ENCODE data around the gene CDC14A. TPM values are rescaled to one million over a fixed set of nuclear protein-coding genes. Genes with fewer than 3 reads are reported as not detected.

Gene CDC14A
- total RNA-seq, 1 experiment from 2014 or later: 11.1 TPM

- TF ChIP-seq ATF6 (CRISPR knock-in tag; IDR thresholded peaks at IDR 0.05) (no peak), JAZF1 (CRISPR knock-in tag; IDR thresholded peaks at IDR 0.05) (no peak), ZNF317 (CRISPR knock-in tag; IDR thresholded peaks at IDR 0.05; ENCODE audit: borderline replicate concordance, low read depth) (no peak), GTF2I (CRISPR knock-in tag; conservative IDR thresholded peaks at IDR 0.05) (no peak), ZNF671 (CRISPR knock-in tag; IDR thresholded peaks at IDR 0.05) (no peak), CBFB (CRISPR knock-in tag; IDR thresholded peaks at IDR 0.05; ENCODE audit: low read depth) (no peak), FOXK1 (CRISPR knock-in tag; IDR thresholded peaks at IDR 0.05) (no peak)
These were observed 60.7 kb downstream of the CDC14A start (continued) for GRCh38 chr1:100413035-100413434.

GRCh38 chr1:100414693-100415497 is 62.6 kb downstream of the CDC14A start:
- Mint-ChIP-seq H3K36me3 (no peaks in the 10 kb centered on the region), H3K9me3 (0 out of 2 replicates have a peak, but pooled peaks cover 5% of the 10 kb centered on the region), H3K27ac (no peak overlapping the region; the same call in 1 of the 2 replicates), H3K4me3 (no peak overlapping the region), H3K4me1 (peaks cover 28% of the 10 kb centered on the region), H3K27me3 (ENCODE audit: low read depth) (no peaks in the 10 kb centered on the region)
- DNase-seq (ENCODE audit: low spot score): no peak
- ATAC-seq: no peak
- TF ChIP-seq ZNF138 (CRISPR knock-in tag; conservative IDR thresholded peaks at IDR 0.05): no peak
- POLR2A ChIA-PET: no interaction called here
- CTCF ChIA-PET: interaction anchor here (0.6 to 1.2 kb wide), 2 partner anchors 9 to 146 kb away, joined by 4 to 5 read pairs; no protein-coding TSS in a partner anchor

DNA sequence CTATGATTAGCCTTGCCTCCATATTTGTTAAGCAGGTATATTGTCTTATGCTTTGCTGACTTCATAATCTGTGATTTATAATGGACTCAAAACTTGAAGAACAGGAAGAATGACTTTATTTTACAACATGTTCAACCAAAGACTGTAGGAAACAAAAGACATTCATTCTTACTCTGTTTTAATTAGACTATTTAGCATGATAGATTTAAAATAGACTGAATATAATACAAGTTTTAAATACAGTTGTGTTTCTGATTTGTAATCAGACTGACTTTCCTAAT is 63.1 kb downstream of the CDC14A start:
- TF ChIP-seq, protein P1, sequence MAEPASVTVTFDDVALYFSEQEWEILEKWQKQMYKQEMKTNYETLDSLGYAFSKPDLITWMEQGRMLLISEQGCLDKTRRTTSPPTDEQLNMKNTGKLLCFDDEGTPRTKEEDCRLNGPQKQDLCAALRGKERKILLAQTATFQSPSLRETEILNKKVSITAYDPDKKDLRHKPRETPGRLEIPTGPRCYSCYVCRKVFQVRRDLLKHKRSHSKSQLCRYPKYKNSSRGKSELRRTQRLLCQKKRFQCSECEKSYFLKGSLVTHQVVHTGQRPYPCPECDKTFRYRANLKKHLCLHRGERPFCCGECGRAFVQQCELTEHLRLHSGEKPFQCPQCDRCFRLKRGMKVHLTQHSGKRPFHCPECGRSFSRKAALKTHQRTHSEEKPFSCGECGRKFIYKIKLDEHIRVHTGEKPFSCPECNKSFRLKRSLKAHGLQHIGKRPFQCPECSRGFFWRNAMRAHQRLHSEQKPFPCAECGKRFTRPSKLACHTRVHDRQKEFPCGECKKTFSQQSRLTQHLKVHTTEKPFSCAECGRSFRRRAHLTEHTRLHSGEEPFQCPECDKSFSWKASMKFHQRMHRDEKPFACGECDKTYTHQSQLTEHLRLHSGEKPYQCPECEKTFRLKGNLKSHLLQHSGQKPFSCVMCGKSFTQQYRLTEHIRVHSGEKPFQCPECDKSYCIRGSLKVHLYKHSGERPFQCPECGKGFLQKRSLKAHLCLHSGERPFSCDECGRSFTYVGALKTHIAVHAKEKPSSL (CRISPR knock-in tag; conservative IDR thresholded peaks at IDR 0.05): no peak
- TF ChIP-seq NR3C1 (CRISPR knock-in tag; conservative IDR thresholded peaks at IDR 0.05; ENCODE audit: low read depth) (no peak), TP53 (CRISPR knock-in tag; IDR thresholded peaks at IDR 0.05) (no peak), SP1 (CRISPR knock-in tag; conservative IDR thresholded peaks at IDR 0.05) (no peak)
- TF ChIP-seq, protein P2, sequence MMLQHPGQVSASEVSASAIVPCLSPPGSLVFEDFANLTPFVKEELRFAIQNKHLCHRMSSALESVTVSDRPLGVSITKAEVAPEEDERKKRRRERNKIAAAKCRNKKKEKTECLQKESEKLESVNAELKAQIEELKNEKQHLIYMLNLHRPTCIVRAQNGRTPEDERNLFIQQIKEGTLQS (CRISPR knock-in tag; conservative IDR thresholded peaks at IDR 0.05): no peak
- H3K4me3 Mint-ChIP-seq: no peak overlapping the region
- no peaks in the 10 kb centered on the region for H3K36me3 Mint-ChIP-seq
- no peak for ATAC-seq
- POLR2A ChIA-PET: no interaction called here
- peaks cover 28% of the 10 kb centered on the region for H3K4me1 Mint-ChIP-seq
- H3K27me3 Mint-ChIP-seq (ENCODE audit: low read depth): no peaks in the 10 kb centered on the region
- CTCF ChIA-PET: interaction anchor here (1.2 kb wide), 1 partner anchor 9 kb away, joined by 5 read pairs; no protein-coding TSS in a partner anchor
- H3K9me3 Mint-ChIP-seq: 0 out of 2 replicates have a peak, but pooled peaks cover 5% of the 10 kb centered on the region
- no peak for DNase-seq (ENCODE audit: low spot score)
- H3K27ac Mint-ChIP-seq: no peak overlapping the region

DNA sequence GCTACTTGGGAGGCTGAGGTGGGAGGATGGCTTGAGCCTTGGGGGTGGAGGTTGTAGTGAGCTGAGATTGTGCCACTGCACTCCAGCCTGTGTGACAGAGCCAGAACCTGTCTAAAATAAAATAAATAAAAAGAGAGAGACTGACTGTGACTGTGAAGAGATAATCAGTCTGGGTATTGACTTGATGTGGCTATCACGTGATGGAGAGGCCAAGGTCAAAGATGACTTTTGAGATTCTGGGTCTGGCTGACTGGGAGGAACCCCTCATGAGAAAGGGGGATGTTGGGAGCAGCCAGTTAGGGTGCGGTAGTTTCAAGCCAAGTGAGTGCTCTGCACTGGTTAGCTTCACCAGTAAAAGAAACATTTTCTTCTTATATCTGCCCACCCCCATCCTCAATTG is 66.8 kb downstream of the CDC14A start:
- ATAC-seq (no peak), DNase-seq (ENCODE audit: low spot score) (no peak)
- Mint-ChIP-seq H3K36me3 (no peaks in the 10 kb centered on the region), H3K4me3 (no peak overlapping the region), H3K27ac (no peak overlapping the region), H3K4me1 (peaks cover 37% of the 10 kb centered on the region), H3K9me3 (0 out of 2 replicates have a peak, but pooled peaks cover 5% of the 10 kb centered on the region), H3K27me3 (ENCODE audit: low read depth) (no peaks in the 10 kb centered on the region)
- ChIA-PET POLR2A (no interaction called here), CTCF (no interaction called here)
- TF ChIP-seq ZNF317 (CRISPR knock-in tag; IDR thresholded peaks at IDR 0.05; ENCODE audit: borderline replicate concordance, low read depth): no peak
- no peak for TF ChIP-seq ZNF396 (CRISPR knock-in tag; IDR thresholded peaks at IDR 0.05; ENCODE audit: borderline replicate concordance)
- no peak for TF ChIP-seq ARID4B (CRISPR knock-in tag; IDR thresholded peaks at IDR 0.05; ENCODE audit: borderline replicate concordance)
- no peak for TF ChIP-seq HMGA2 (CRISPR knock-in tag; IDR thresholded peaks at IDR 0.05)
